C4-2B (cell line): Measurements from ENCODE around the gene SLC24A3.
A peak's percentile ranks its signal among the peaks of the same experiment; 100 is the strongest.

Experiments
- H3K27ac ChIP-seq: fragments of 450-650 bp; 2 replicates; pipeline ENCODE4 v1.5.1; 2017
- ZFX ChIP-seq: fragments of 450-650 bp; IDR thresholded peaks from 2 replicates; pipeline ENCODE4 v1.6.1; 2017
- TF ChIP-seq, protein P1 (sequence below): fragments of 450-650 bp; conservative IDR thresholded peaks from 2 replicates; pipeline ENCODE4 v1.5.1; 2017; ENCODE audit warnings: mild to moderate bottlenecking

Gene SLC24A3

GRCh38 chr20:19274001-19274400 is 61.6 kb downstream of the SLC24A3 start:
- no peak overlapping the region for H3K27ac ChIP-seq
- TF ChIP-seq, protein P1, sequence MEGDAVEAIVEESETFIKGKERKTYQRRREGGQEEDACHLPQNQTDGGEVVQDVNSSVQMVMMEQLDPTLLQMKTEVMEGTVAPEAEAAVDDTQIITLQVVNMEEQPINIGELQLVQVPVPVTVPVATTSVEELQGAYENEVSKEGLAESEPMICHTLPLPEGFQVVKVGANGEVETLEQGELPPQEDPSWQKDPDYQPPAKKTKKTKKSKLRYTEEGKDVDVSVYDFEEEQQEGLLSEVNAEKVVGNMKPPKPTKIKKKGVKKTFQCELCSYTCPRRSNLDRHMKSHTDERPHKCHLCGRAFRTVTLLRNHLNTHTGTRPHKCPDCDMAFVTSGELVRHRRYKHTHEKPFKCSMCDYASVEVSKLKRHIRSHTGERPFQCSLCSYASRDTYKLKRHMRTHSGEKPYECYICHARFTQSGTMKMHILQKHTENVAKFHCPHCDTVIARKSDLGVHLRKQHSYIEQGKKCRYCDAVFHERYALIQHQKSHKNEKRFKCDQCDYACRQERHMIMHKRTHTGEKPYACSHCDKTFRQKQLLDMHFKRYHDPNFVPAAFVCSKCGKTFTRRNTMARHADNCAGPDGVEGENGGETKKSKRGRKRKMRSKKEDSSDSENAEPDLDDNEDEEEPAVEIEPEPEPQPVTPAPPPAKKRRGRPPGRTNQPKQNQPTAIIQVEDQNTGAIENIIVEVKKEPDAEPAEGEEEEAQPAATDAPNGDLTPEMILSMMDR, result no peak
- TF ChIP-seq ZFX, result no peak

- no peak overlapping the region for H3K27ac ChIP-seq
- TF ChIP-seq ZFX, result no peak
- TF ChIP-seq, protein P1, result no peak
Observed at GRCh38 chr20:19274412-19275015, 62.1 kb downstream of the SLC24A3 start.

GRCh38 chr20:19275038-19275629 is 62.7 kb downstream of the SLC24A3 start:
- TF ChIP-seq ZFX, result no peak
- TF ChIP-seq, protein P1, result no peak

GRCh38 chr20:19275630-19276071 is 63.2 kb downstream of the SLC24A3 start:
- TF ChIP-seq, protein P1, result no peak
- no peak for TF ChIP-seq ZFX
- H3K27ac ChIP-seq, result peak overlapping the region; percentile 28

More at GRCh38 chr20:19275038-19275629, 62.7 kb downstream of the SLC24A3 start:
- peak overlapping the region; percentile 28 for H3K27ac ChIP-seq

DNA sequence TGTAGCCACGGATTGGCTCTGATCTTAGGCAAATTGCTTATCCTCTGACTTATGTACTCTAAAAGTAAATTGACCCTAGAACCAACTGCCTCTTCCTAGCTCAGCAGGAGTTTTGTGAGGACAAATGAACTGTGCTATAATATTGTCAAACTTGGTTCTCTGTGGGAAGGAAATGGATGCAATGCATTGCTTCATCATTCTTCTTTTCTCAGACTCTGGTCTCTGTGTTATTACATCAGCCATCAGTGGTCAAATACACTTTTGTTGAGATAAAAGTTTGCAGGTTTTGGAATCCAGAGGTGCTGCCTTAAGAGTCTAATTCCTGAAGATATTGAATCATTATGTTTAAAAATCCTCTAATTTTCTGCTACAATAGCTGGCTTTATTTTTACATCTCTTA is 64.9 kb downstream of the SLC24A3 start:
- H3K27ac ChIP-seq, result no peak overlapping the region
- TF ChIP-seq, protein P1, result no peak
- TF ChIP-seq ZFX, result no peak

DNA sequence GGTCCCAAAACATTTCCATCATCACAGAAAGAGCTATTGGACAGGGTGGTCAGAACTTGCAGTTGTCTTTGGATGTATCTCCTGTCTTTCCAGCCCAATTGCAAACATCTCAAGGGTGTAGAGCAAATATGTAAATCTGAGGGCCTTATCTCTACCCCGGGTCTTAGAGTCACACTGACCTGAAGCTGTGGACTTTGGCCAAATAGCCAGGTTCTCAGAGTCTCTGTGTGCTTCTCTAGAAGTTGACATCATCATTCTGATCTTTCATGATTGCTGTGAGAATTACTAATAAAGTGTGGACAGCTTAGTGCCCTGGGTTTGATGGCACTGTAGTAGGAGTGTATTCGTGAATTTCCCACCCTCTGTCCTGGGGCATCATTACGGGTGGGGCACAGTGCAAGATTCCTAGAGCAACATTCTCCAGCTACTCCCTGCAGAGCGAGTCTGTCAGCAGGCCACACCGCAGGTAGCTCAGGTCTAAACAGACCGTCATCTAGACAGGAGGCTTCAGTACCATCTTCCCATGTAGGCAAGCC is 71.1 kb downstream of the SLC24A3 start:
- H3K27ac ChIP-seq, result no peak overlapping the region
- TF ChIP-seq, protein P1, result no peak
- no peak for TF ChIP-seq ZFX

- no peak for TF ChIP-seq ZFX
- TF ChIP-seq, protein P1, result no peak
- no peak overlapping the region for H3K27ac ChIP-seq
Observed at GRCh38 chr20:19284400-19285178, 72.1 kb downstream of the SLC24A3 start.
